ENCODE results near the gene MLLT3. TPM values are rescaled to one million over a fixed set of nuclear protein-coding genes. Genes with fewer than 3 reads are reported as not detected.

MLLT3 gene
- total and polyA plus RNA-seq, 2 of the 13 experiments (the other 11 are each of a cell fraction or from before 2014, with no cell fraction given), result 12.3 to 12.6 TPM

- TF ChIP-seq ZNF747 (CRISPR knock-in tag; IDR thresholded peaks at IDR 0.05; ENCODE audit: borderline replicate concordance) (no peak), ZNF746 (CRISPR knock-in tag; IDR thresholded peaks at IDR 0.05) (no peak), RAD21 (CRISPR knock-in tag; IDR thresholded peaks at IDR 0.05) (peak; percentile 69), KAT7 (CRISPR knock-in tag; IDR thresholded peaks at IDR 0.05; ENCODE audit: borderline replicate concordance) (no peak), ZNF260 (CRISPR knock-in tag; IDR thresholded peaks at IDR 0.05; ENCODE audit: borderline replicate concordance, low read depth) (no peak), CTCF (CRISPR knock-in tag; IDR thresholded peaks at IDR 0.05) (peak; percentile 85), ZNF530 (CRISPR knock-in tag; IDR thresholded peaks at IDR 0.05; ENCODE audit: low read depth) (no peak), SMAD3 (CRISPR knock-in tag; IDR thresholded peaks at IDR 0.05) (0 out of 2 replicates have a peak, but pooled peaks have one; percentile 21), NR2C2 (CRISPR knock-in tag; IDR thresholded peaks at IDR 0.05; ENCODE audit: borderline replicate concordance) (no peak), TEF (CRISPR knock-in tag; IDR thresholded peaks at IDR 0.05) (no peak), GFI1 (CRISPR knock-in tag; IDR thresholded peaks at IDR 0.05; ENCODE audit: borderline replicate concordance) (peak; percentile 89), ZNF275 (CRISPR knock-in tag; IDR thresholded peaks at IDR 0.05; ENCODE audit: borderline replicate concordance) (no peak), PHF21A (CRISPR knock-in tag; IDR thresholded peaks at IDR 0.05) (peak; percentile 46; the same call in 1 of the 2 replicates)
These were observed 265.8 kb downstream of the MLLT3 start (continued) for GRCh38 chr9:20356403-20357036.

All from HepG2 (cell line).